GM21447 (cell line): Measurements from ENCODE around the gene SETDB1.

ENCODE experiments used
- ATAC-seq: cut with Tn5 transposase; IDR thresholded peaks from one replicate; pipeline ENCODE4 v1.9.1; 2021; ENCODE audit not compliant: unreplicated experiment

Gene SETDB1

DNA sequence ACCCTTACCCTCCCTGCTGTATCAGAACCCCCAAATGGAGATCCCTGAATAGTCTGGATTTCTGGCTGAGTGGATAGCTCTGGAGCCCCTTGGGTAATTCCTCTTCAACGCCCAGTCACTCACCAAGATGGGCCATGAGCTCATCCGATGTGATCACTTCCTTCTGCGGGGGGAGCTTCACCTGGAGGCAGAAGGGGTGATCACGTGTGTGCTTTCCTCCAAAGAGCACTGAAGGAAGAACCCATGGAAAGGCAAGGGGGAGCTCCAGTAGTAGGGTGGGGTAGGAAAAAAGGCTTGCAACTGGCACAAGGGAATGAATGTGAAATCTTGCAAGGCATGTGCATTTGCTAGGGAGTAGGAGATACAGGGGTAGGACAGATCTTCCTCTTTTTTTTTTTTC is 75.4 kb downstream of the SETDB1 start:
- no peak for ATAC-seq

GRCh38 chr1:151002051-151002450 is 75.9 kb downstream of the SETDB1 start:
- no peak for ATAC-seq

DNA sequence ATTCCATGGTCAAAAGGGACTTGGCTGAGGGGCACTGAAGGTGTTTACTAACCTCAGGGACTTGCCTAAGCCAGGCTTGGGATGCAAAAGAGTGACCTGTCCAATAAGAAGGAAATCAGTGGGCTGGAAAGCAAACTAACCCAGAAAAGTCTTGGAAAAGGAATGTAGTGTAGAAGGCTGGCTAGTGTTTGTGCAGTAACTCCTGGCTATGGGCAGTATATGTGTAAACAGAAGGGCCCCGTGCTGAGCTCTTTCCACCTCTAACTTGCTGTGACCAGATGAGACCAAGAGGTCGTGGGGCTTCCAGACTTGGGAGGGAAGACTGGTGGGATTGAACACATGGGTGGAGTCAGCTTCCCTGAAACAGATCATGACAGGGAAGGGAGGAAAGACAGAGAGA is 76.4 kb downstream of the SETDB1 start:
- no peak for ATAC-seq

DNA sequence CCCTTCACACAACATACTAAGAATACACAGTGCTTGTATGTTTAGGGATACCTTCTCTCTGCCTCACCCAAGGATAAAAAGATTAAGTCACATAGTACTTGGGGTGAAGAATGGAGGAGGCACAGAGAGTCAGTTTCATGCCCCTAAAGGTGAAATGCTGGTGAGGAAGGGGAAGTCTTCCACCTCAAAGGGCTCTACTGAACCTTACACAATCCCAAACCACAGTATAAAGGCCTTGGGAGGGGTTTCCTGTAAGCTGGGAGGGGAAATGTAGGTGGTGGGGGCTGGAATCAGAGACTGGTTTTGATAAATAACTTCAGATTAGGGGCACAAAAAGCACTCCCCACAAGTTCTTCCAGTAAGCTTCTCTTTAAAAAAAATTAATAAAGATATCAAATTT is 77.0 kb downstream of the SETDB1 start:
- no peak for ATAC-seq

DNA sequence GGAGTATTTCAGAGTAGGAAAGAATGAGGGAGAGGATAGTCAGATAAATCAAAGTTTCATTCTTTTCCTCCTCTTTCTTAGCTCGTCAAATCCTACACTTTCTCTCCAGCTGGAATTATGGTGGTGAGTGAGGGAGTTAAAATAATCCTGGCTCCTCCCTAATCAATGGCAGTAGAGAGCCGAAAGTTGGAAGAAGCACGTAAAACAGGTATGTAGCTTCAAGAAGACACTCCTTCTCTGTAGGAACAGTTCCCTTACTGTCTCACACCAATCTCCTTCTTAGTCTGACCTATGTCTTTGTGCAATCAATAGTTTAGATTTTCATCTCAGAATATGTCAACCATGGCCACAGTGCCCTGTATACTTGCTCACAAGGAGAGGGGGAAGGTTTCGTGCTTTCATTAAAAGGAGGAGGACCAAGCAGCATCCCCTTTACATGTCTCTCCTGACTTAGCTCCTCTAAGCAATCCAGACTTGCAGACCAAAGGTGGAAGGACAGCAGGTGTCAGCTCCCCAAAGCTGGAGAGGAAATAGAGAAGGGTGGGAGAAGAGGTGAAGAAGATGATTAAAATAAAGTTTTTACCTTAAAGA is 79.7 kb downstream of the SETDB1 start:
- ATAC-seq: no peak

GRCh38 chr1:151006327-151007052 is 80.3 kb downstream of the SETDB1 start, which contains the start of gene MINDY1:
Gene MINDY1 (minus strand): TSS chr1:151006902. CDS start chr1:151002617, 4,285 bp downstream.
- no peak for ATAC-seq

DNA sequence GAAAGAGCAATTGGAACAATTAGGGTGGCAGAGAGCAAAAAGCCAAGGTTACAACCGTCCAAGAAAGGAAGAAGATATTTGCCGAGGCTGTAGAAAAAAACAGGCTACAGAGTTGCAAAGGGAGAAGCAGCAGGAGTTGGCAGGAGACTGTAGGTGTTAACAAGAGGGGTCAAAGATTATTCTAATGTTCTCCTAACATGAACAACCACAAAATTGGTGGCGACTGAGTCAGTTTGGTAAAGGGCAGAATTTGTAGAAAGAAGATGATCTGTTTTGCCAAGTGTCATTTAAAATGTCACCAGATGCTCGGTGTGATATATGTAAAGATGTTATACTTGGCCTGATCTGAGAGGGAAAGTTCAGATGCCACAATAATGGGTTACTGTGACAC is 81.7 kb downstream of the SETDB1 start:
- ATAC-seq: no peak

DNA sequence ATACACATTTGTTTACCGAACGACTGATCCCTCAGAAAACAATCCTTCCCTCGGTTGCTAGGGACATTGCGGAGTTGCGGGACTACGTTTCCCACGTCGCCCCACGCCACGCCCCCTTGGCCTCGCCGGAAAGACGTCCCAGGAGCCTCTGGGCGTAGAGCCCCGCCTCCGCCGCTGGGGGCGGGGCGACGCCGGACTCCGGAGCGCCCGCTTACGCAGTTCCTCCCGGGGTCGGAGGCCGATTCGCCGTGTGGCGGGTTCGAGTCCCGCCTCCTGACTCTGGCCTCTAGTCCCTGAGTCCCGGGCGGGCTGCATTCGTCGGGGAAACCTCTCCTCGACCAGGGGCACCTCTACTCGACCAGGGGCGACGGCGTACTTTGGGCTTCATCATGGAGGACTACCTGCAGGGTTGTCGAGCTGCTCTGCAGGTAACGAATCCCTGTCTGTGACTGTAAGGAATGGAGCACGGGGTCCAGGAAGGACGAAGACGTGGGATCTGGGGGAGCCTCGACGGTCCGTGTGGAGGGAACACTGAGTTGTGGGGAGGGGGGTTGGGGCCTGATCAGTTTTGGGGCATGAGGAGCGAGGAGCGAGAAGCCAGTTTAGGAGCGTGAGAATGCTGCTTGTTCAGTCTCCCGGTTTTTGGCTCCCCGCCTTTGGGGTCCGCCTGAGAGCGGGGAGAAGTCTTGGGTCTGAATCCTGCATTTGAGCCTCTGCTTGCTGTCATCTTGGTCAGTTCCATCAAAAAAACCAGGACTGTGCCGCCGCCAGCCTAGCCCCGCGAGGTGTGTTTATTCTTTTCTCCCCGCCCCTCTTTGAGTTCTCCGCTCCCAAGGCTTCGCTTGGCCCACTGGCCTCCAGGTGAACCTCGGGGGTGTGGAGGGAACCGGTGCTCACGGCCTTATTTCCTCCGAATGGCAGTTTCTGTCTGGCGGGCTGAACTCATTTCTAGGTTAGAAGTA is 82.4 kb downstream of the SETDB1 start, which contains the start of gene PRUNE1:
PRUNE1 (plus strand) TSS at position 206 of the 962 bp plus-strand sequence; CDS start at position 390, 184 bp downstream.
- ATAC-seq: peak; percentile 69

GRCh38 chr1:151009206-151009587 is 83.0 kb downstream of the SETDB1 start:
- no peak for ATAC-seq

- ATAC-seq: no peak
Measured at GRCh38 chr1:151009674-151010345, 83.6 kb downstream of the SETDB1 start.

- ATAC-seq: no peak
Measured at GRCh38 chr1:151010346-151010726, 84.2 kb downstream of the SETDB1 start.

- no peak for ATAC-seq
Measured at GRCh38 chr1:151011154-151011850, 85.1 kb downstream of the SETDB1 start.

DNA sequence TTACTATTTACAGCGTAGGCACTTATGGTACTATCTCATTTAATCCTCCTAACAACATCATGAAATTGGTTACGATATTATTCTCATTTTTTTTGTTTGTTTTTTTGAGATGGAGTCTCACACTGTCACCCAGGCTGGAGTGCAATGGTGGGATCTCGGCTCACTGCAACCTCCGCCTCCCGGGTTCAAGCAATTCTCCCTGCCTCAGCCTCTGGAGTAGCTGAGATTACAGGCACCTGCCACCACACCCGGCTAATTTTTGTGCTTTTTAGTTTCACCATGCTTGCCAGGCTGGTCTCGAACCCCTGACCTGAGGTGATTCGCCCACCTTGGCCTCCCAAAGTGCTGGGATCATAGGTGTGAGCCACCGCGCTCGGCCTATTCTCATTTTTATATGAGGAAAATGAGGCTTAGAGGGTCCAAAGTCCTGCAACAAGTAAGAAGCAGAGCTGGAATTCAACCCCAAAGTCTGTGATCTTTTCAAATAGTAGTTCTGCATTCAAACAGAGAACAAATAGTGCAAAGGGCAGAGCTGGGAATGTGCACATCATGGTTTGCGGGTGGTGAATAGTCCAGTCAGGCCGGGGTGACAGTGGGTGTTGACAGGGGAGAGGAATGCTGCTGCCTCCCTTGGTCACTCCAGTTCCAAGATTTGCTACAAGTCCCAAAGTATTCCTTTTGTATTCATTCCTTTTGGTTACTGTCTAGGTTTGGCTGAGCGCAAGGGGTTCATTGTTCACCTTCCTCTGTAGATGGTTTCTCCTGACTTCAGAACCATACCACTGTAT is 86.7 kb downstream of the SETDB1 start:
- ATAC-seq: no peak

DNA sequence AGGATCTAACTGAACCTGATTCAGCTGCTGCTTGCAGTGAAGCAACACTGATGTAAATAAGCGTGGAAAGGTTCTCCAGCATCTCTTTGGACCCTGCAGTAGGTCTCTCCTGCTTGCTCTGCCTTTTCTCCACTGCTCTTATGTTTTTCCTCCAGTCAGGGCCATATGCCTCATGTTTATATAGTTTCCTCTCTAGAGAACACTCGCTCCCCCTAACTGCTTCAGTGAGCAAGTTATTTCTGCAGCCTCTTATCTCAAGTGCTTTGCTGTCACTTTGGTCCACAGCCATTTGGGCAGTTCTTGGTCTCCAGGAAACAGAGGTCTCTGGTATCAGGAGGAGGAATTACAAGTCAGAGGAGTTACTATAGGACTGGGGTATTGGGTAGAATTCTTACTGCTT is 87.4 kb downstream of the SETDB1 start:
- no peak for ATAC-seq
